Stimulated activated CD4-positive, alpha-beta T cell treated with anti-CD3 and anti-CD28 coated beads, Interleukin-15, amount 100 ng/mL, for 48 hours (primary cell): ENCODE measurements around the gene BRINP1.

ENCODE experiments used
- DNase-seq, 2 donors: peaks; one replicate each; pipeline ENCODE4 v3.0.0-alpha.2; 2020; ENCODE audit warnings: low read depth in 2 of 2

Gene BRINP1

DNA sequence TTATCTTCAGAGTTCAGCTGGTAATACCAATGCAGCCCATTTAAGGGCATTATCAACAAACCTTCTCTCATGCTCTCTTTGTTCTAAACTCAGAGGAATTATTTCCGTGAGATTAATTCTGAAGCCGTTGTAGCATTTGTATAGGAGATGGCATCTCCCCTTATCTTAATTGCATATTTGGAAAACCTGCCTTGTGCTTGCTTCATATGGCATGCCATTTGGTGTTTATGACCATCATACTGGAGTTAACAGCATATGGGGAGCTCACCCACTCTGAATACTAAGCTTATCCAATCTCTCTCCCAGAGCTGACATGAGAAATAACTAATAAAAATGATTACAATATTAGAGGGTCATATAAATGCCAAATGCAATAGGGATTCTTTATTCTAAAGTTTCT, 243.2 kb downstream of the BRINP1 start:
- no peak for DNase-seq

DNA sequence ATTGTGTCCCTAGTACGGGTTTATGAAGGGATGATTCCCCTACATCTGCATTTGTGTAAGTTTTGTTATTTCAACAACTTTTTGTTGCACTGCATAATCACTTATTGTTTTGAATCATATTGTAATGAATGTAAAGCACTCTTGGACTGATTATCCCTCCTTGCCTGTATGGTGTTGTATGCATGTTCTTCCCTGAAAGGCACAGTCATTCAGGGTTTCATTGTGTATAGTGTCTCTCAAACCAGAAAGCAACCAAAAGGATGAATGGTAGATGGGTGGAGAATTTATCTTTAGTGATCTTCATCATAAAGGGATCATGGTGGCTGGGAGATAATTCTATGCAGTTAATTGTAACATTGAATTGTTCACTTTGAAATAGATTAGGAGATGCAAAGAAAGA, 247.3 kb downstream of the BRINP1 start:
- no peak for DNase-seq

DNA sequence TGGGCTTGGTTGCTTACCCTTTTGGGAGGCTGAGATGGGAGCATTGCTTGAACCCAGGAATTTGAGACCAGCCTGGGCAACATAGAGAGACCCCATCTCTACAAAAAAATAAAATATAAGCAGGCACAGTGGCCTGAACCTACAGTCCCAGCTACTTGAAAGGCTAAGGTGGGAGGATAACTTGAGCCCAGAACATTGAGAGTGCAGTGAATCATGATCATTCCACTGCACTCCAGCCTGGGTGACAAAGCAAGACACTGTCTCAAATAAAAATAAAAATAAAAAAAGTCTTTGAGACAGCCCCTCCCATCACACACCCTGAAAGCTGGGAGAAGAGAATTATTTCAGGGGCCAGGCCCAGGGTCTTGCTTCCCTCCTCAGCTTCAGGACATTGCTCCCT, 251.8 kb downstream of the BRINP1 start:
- no peak for DNase-seq
